H9 (cell line): Measurements from ENCODE around the gene TREML1. TPM values are rescaled to one million over a fixed set of nuclear protein-coding genes. Genes with fewer than 3 reads are reported as not detected.

Experiments
- DNase-seq: peaks from one replicate; pipeline ENCODE4 v3.0.0-alpha.2; 2017
- H2AFZ ChIP-seq: one replicate; pipeline ENCODE4 v1.6.1; 2013; ENCODE audit warnings: mild to moderate bottlenecking, low read length, control low read depth, moderate library complexity
- H2AK5ac ChIP-seq: 2 replicates; pipeline ENCODE4 v1.6.1; 2013; ENCODE audit warnings: low read length, control low read depth, mixed read lengths; ENCODE audit not compliant: insufficient read length
- H2BK120ac ChIP-seq: one replicate; pipeline ENCODE4 v1.6.1; 2013; ENCODE audit warnings: low read depth, mild to moderate bottlenecking, low read length, control low read depth, inconsistent platforms; ENCODE audit not compliant: poor library complexity, severe bottlenecking
- H2BK12ac ChIP-seq: 2 replicates; pipeline ENCODE4 v1.6.1; 2013; ENCODE audit warnings: low read length, control low read depth, mixed read lengths, low read depth; ENCODE audit not compliant: insufficient read length
- H2BK15ac ChIP-seq: 2 replicates; pipeline ENCODE4 v1.6.1; 2013; ENCODE audit warnings: low read depth, low read length, control low read depth
- H2BK20ac ChIP-seq: one replicate; pipeline ENCODE4 v1.6.1; 2013; ENCODE audit warnings: low read depth, mild to moderate bottlenecking, low read length, control low read depth, inconsistent platforms; ENCODE audit not compliant: poor library complexity, severe bottlenecking
- H2BK5ac ChIP-seq: 2 replicates; pipeline ENCODE4 v1.6.1; 2013; ENCODE audit warnings: low read length, control low read depth, mixed read lengths; ENCODE audit not compliant: insufficient read length
- H3K14ac ChIP-seq: 2 replicates; pipeline ENCODE4 v1.6.1; 2013; ENCODE audit warnings: low read length, control low read depth; ENCODE audit not compliant: insufficient read depth
- H3K18ac ChIP-seq: 2 replicates; pipeline ENCODE4 v1.6.1; 2013; ENCODE audit warnings: low read depth, mild to moderate bottlenecking, mixed read lengths, low read length, control low read depth; ENCODE audit not compliant: insufficient read length
- H3K23ac ChIP-seq: 2 replicates; pipeline ENCODE4 v1.6.1; 2013; ENCODE audit warnings: low read length, control low read depth, mixed read lengths, low read depth; ENCODE audit not compliant: insufficient read length
- H3K23me2 ChIP-seq: 2 replicates; pipeline ENCODE4 v1.6.1; 2013; ENCODE audit warnings: low read depth, mild to moderate bottlenecking, mixed read lengths, low read length, control low read depth; ENCODE audit not compliant: insufficient read length, poor library complexity, severe bottlenecking
- H3K27ac ChIP-seq: 2 replicates; pipeline ENCODE4 v1.5.1; 2013; ENCODE audit warnings: low read length, control low read depth, mixed read lengths, low read depth; ENCODE audit not compliant: insufficient read length
- H3K27me3 ChIP-seq: 2 replicates; pipeline ENCODE4 v1.6.1; 2013; ENCODE audit warnings: low read length, control low read depth, inconsistent platforms; ENCODE audit not compliant: insufficient read depth
- H3K4ac ChIP-seq: 2 replicates; pipeline ENCODE4 v1.6.1; 2013; ENCODE audit warnings: low read depth, mild to moderate bottlenecking, control low read depth, inconsistent platforms, low read length, moderate library complexity
- H3K4me1 ChIP-seq: 2 replicates; pipeline ENCODE4 v1.6.1; 2013; ENCODE audit warnings: low read length, control low read depth, inconsistent platforms; ENCODE audit not compliant: insufficient read depth
- H3K4me2 ChIP-seq: 2 replicates; pipeline ENCODE4 v1.6.1; 2013; ENCODE audit warnings: low read length, control low read depth, mixed read lengths; ENCODE audit not compliant: insufficient read length, insufficient read depth
- H3K56ac ChIP-seq: 2 replicates; pipeline ENCODE4 v1.6.1; 2013; ENCODE audit warnings: low read depth, mild to moderate bottlenecking, mixed read lengths, low read length, control low read depth; ENCODE audit not compliant: insufficient read length
- H3K79me1 ChIP-seq: 2 replicates; pipeline ENCODE4 v1.6.1; 2013; ENCODE audit warnings: low read depth, mild to moderate bottlenecking, moderate library complexity, low read length, control low read depth, inconsistent platforms; ENCODE audit not compliant: insufficient read depth, poor library complexity, severe bottlenecking
- H3K79me2 ChIP-seq: 2 replicates; pipeline ENCODE4 v1.6.1; 2013; ENCODE audit warnings: low read length, control low read depth, inconsistent platforms; ENCODE audit not compliant: insufficient read depth
- H3K9ac ChIP-seq: 2 replicates; pipeline ENCODE4 v1.6.1; 2013; ENCODE audit warnings: low read length, control low read depth, mixed read lengths; ENCODE audit not compliant: insufficient read length; ENCODE audit errors: extremely low read depth
- H3K9me3 ChIP-seq: one replicate; pipeline ENCODE4 v1.6.1; 2013; ENCODE audit warnings: low read depth, low read length, inconsistent platforms; ENCODE audit not compliant: control insufficient read depth
- H3T11ph ChIP-seq: one replicate; pipeline ENCODE4 v1.6.1; 2013; ENCODE audit warnings: mild to moderate bottlenecking, low read length, control low read depth, inconsistent platforms
- H4K20me1 ChIP-seq: one replicate; pipeline ENCODE4 v1.6.1; 2013; ENCODE audit not compliant: control insufficient read depth, insufficient read length, insufficient read depth
- H4K5ac ChIP-seq: 2 replicates; pipeline ENCODE4 v1.6.1; 2013; ENCODE audit warnings: low read depth, mild to moderate bottlenecking, mixed read lengths, low read length, control low read depth; ENCODE audit not compliant: insufficient read length
- H4K8ac ChIP-seq: replicated peaks from 2 replicates; pipeline ENCODE4 v1.6.1; 2013; ENCODE audit warnings: low read length, control low read depth, mixed read lengths, low read depth; ENCODE audit not compliant: insufficient read length
- H4K91ac ChIP-seq: 2 replicates; pipeline ENCODE4 v1.6.1; 2013; ENCODE audit warnings: low read depth, mild to moderate bottlenecking, moderate library complexity, mixed read lengths, low read length, control low read depth; ENCODE audit not compliant: insufficient read length
- H3K27ac Mint-ChIP-seq, 3 experiments: 2 replicates in 2 of 3; 3 replicates in 1 of 3; pipeline ENCODE4 v1.8.0; 2020 to 2021; ENCODE audit warnings: mixed read lengths in 3 of 3, mild to moderate bottlenecking in 1 of 3, moderate library complexity in 1 of 3
- H3K27me3 Mint-ChIP-seq: 2 replicates; pipeline ENCODE4 v1.8.0; 2021; ENCODE audit warnings: low read depth, mild to moderate bottlenecking, moderate library complexity, mixed read lengths
- H3K36me3 Mint-ChIP-seq, 3 experiments: 2 replicates in 2 of 3; 3 replicates in 1 of 3; pipeline ENCODE4 v1.8.0; 2020 to 2021; ENCODE audit warnings: low read depth in 3 of 3, mixed read lengths in 3 of 3; ENCODE audit not compliant: insufficient read depth in 1 of 3
- H3K4me1 Mint-ChIP-seq, 2 experiments: 2 replicates each; pipeline ENCODE4 v1.8.0; 2020; ENCODE audit warnings: mixed read lengths in 2 of 2
- H3K4me3 Mint-ChIP-seq, 2 experiments: 2 replicates in 1 of 2; 3 replicates in 1 of 2; pipeline ENCODE4 v1.8.0; 2020 to 2021; ENCODE audit warnings: mild to moderate bottlenecking in 2 of 2, mixed read lengths in 2 of 2, moderate library complexity in 1 of 2
- H3K9me3 Mint-ChIP-seq, 2 experiments: 2 replicates in 1 of 2; 3 replicates in 1 of 2; pipeline ENCODE4 v1.8.0; 2020; ENCODE audit warnings: mild to moderate bottlenecking in 2 of 2, mixed read lengths in 2 of 2, moderate library complexity in 1 of 2
- CTCF ChIP-seq: fragments of 200-600 bp; sonication (generic); conservative IDR thresholded peaks from 3 replicates; pipeline ENCODE4 v1.8.0; 2021; ENCODE audit warnings: antibody characterized with exemption, mild to moderate bottlenecking
- WGBS: extraction: QIAGEN DNeasy Blood & Tissue Kit; methylation state at CpG from one replicate; pipeline ENCODE4 v1.1.7; 2013; ENCODE audit warnings: missing lambda C conversion rate, low lambda C conversion rate, mixed read lengths; ENCODE audit not compliant: insufficient read length; ENCODE audit errors: extremely low coverage; 5-methylcytosine and 5-hydroxymethylcytosine counted together
- total RNA-seq: library from RNA; stranded (reverse); gene quantifications from 2 replicates; pipeline ENCODE4 v1.2.1, GENCODE V29; 2021

Gene TREML1
- total RNA-seq, 1 experiment from 2014 or later: not detected

- Histone ChIP-seq H2BK20ac (no peak overlapping the region), H3K56ac (no peak overlapping the region), H3T11ph (no peak overlapping the region), H3K18ac (no peak overlapping the region), H4K20me1 (no peaks in the 10 kb centered on the region), H3K4me1 (no peaks in the 10 kb centered on the region), H3K14ac (no peak overlapping the region), H4K8ac (no peak overlapping the region), H4K91ac (no peak overlapping the region), H2BK5ac (no peak overlapping the region), H3K4ac (no peak overlapping the region), H2AK5ac (no peak overlapping the region), H4K5ac (no peak overlapping the region), H3K9ac (no peak overlapping the region), H3K4me2 (no peak overlapping the region), H2BK120ac (no peak overlapping the region), H3K23me2 (no peaks in the 10 kb centered on the region), H3K27ac (no peak overlapping the region), H2BK12ac (no peak overlapping the region), H2BK15ac (no peak overlapping the region), H3K23ac (no peak overlapping the region), H2AFZ (no peak overlapping the region), H3K79me2 (no peaks in the 10 kb centered on the region), H3K9me3 (no peaks in the 10 kb centered on the region), H3K79me1 (no peaks in the 10 kb centered on the region), H3K27me3 (no peaks in the 10 kb centered on the region)
- DNase-seq: no peak
- H3K4me3 Mint-ChIP-seq: no peak overlapping the region
- H3K27me3 Mint-ChIP-seq: peaks cover 6% of the 10 kb centered on the region
- peaks cover 11 to 13% of the 10 kb centered on the region in 2 experiments; a peak in 3 of 4 replicates for H3K4me1 Mint-ChIP-seq
- no peaks in the 10 kb centered on the region; a peak in 1 of 7 replicates for H3K36me3 Mint-ChIP-seq
- WGBS: no CpG with 5 or more reads among the region's 7 CpGs
- no peak overlapping the region for H3K27ac Mint-ChIP-seq
- H3K9me3 Mint-ChIP-seq: no peaks in the 10 kb centered on the region
- TF ChIP-seq CTCF: no peak
Measured at GRCh38 chr6:41155132-41155805, 1.1 kb upstream of the TREML1 start.
